HEK293T (cell line): ENCODE results near the gene PALLD.

Experiments
- CTCF ChIA-PET: fragments of 350-600 bp; formaldehyde crosslinking; extraction: SDS; loops from one replicate; lab custom pipeline; 2021; ENCODE audit warnings: antibody characterized with exemption, inconsistent platforms; lab: Yijun Ruan, JAX
- POLR2A ChIA-PET: fragments of 350-600 bp; formaldehyde crosslinking; extraction: SDS; loops from one replicate; lab custom pipeline; 2020; ENCODE audit warnings: antibody characterized with exemption, inconsistent platforms; lab: Yijun Ruan, JAX
- DNase-seq: peaks from one replicate; pipeline ENCODE4 v3.0.0; 2012; ENCODE audit warnings: mixed read lengths; ENCODE audit errors: extremely low spot score
- ARNT ChIP-seq: fragments of 450-650 bp; IDR thresholded peaks from 2 replicates; pipeline ENCODE4 v1.6.1; 2017; ENCODE audit warnings: mild to moderate bottlenecking
- BHLHE40 ChIP-seq: fragments of 450-650 bp; IDR thresholded peaks from 2 replicates; pipeline ENCODE4 v1.6.1; 2016; ENCODE audit warnings: mild to moderate bottlenecking, moderate library complexity, borderline replicate concordance
- CTBP1 ChIP-seq: fragments of 450-650 bp; IDR thresholded peaks from 2 replicates; pipeline ENCODE4 v1.6.1; 2016; ENCODE audit warnings: borderline replicate concordance
- ELF4 ChIP-seq: fragments of 450-650 bp; IDR thresholded peaks from 2 replicates; pipeline ENCODE4 v1.6.1; 2017; ENCODE audit warnings: antibody characterized with exemption
- FOXA1 ChIP-seq: fragments of 450-650 bp; IDR thresholded peaks from 2 replicates; pipeline ENCODE4 v1.6.1; 2016; ENCODE audit warnings: mild to moderate bottlenecking
- FOXK2 ChIP-seq: fragments of 450-650 bp; IDR thresholded peaks from 2 replicates; pipeline ENCODE4 v1.6.1; 2016; ENCODE audit warnings: mild to moderate bottlenecking
- FOXM1 ChIP-seq: fragments of 450-650 bp; IDR thresholded peaks from 2 replicates; pipeline ENCODE4 v1.6.1; 2017; ENCODE audit warnings: mild to moderate bottlenecking, borderline replicate concordance
- HDGF ChIP-seq: fragments of 450-650 bp; IDR thresholded peaks from 2 replicates; pipeline ENCODE4 v1.6.1; 2017; ENCODE audit warnings: antibody characterized with exemption, borderline replicate concordance
- L3MBTL2 ChIP-seq: fragments of 450-650 bp; conservative IDR thresholded peaks from 2 replicates; pipeline ENCODE4 v1.6.1; 2016; ENCODE audit warnings: mild to moderate bottlenecking
- LEF1 ChIP-seq: fragments of 450-650 bp; IDR thresholded peaks from 2 replicates; pipeline ENCODE4 v1.6.1; 2017; ENCODE audit warnings: mild to moderate bottlenecking, borderline replicate concordance
- NFRKB ChIP-seq: fragments of 450-650 bp; IDR thresholded peaks from 2 replicates; pipeline ENCODE4 v1.6.1; 2016; ENCODE audit warnings: mild to moderate bottlenecking, moderate library complexity
- SP1 ChIP-seq: fragments of 450-650 bp; IDR thresholded peaks from 2 replicates; pipeline ENCODE4 v1.6.1; 2017
- SUZ12 ChIP-seq: fragments of 450-650 bp; IDR thresholded peaks from 2 replicates; pipeline ENCODE4 v1.6.1; 2016; ENCODE audit warnings: mild to moderate bottlenecking
- TARDBP ChIP-seq: fragments of 450-650 bp; IDR thresholded peaks from 2 replicates; pipeline ENCODE4 v1.6.1; 2016
- ZNF384 ChIP-seq: fragments of 450-650 bp; IDR thresholded peaks from 2 replicates; pipeline ENCODE4 v1.6.1; 2016
- TF ChIP-seq, protein P1 (sequence below): fragments of 450-650 bp; IDR thresholded peaks from 2 replicates; pipeline ENCODE4 v1.6.1; 2016

Gene PALLD

DNA sequence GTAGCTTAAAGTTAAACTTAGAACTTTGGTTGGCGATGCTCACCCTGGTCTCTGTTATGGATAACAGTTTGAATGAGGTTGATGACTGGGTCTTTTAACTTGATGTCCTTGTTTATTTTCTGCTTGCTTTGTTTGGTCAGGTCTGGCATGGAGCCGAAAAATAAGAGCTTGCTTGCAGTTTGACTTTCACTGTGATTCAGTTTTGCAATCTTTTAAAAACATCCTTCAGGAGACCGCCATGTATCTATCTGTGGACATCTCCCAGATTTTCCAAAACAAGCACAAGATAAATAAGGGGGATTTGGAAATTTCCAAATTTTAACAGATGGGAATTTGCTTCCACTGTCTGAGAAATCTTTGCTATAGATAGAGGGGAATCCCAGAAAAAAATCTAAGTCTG lies 246.7 kb downstream of the PALLD start:
- POLR2A ChIA-PET = no interaction called here
- TF ChIP-seq ARNT (no peak), SUZ12 (no peak), LEF1 (no peak), HDGF (no peak), FOXM1 (no peak), TARDBP (no peak), FOXA1 (no peak)
- TF ChIP-seq, protein P1, sequence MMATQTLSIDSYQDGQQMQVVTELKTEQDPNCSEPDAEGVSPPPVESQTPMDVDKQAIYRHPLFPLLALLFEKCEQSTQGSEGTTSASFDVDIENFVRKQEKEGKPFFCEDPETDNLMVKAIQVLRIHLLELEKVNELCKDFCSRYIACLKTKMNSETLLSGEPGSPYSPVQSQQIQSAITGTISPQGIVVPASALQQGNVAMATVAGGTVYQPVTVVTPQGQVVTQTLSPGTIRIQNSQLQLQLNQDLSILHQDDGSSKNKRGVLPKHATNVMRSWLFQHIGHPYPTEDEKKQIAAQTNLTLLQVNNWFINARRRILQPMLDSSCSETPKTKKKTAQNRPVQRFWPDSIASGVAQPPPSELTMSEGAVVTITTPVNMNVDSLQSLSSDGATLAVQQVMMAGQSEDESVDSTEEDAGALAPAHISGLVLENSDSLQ = no peak
- CTCF ChIA-PET = interaction anchor here (0.6 kb wide), 1 partner anchor 369 kb away, joined by 3 read pairs; no protein-coding TSS in a partner anchor
- DNase-seq = no peak

DNA sequence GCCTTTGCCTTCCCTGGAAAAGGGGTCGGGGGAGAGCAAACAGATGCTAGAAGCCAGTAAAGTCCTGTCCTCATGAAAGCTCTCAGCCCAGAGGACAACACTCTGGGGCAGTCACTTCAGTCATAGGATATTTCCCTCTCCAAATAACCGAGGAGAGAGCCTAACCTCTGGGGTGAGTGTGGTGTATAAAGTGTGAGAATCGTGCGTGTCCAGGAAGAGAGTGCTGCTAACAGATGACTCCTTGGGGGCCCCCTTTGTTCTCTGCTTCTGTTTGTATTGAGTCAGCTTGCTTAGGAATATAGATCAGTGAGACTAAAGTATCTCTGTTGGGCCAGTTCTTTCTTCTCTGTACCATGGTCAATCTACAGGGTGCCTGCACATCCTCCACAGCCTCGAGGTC lies 247.2 kb downstream of the PALLD start:
- CTCF ChIA-PET = interaction anchor here (0.6 kb wide), 1 partner anchor 368 kb away, joined by 3 read pairs; no protein-coding TSS in a partner anchor
- TF ChIP-seq ARNT = no peak
- TF ChIP-seq FOXK2 = no peak
- TF ChIP-seq TARDBP = no peak
- no peak for TF ChIP-seq L3MBTL2
- no peak for TF ChIP-seq LEF1
- TF ChIP-seq ELF4 = no peak
- TF ChIP-seq FOXA1 = no peak
- TF ChIP-seq, protein P1 = no peak
- TF ChIP-seq SP1 = no peak
- no peak for TF ChIP-seq ZNF384
- no peak for TF ChIP-seq SUZ12
- POLR2A ChIA-PET = no interaction called here
- DNase-seq = no peak

DNA sequence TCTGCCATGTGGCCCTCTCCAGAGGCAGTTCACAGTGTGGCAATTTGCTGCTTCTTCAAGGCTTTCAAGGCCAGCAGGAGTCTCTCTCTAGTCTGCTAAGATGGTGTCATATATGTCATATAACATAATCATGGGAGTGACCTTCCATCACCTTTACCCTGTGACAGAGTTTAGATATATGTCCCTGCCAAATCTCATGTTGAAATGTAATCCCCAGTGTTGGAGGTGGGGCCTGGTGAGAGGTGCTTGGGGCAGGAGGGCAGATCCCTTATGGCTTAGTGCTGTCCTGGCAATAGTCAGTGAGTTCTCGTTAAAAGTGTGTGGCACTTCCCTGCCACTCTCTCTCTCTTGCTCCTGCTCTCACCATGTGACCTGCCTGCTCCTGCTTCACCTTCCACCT lies 252.0 kb downstream of the PALLD start:
- DNase-seq = no peak
- TF ChIP-seq CTBP1 = no peak
- TF ChIP-seq L3MBTL2 = no peak
- TF ChIP-seq FOXA1 = no peak
- no peak for TF ChIP-seq HDGF
- TF ChIP-seq BHLHE40 = no peak
- TF ChIP-seq, protein P1 = no peak
- TF ChIP-seq FOXK2 = no peak
- TF ChIP-seq LEF1 = no peak
- no peak for TF ChIP-seq SP1
- no peak for TF ChIP-seq NFRKB
- TF ChIP-seq SUZ12 = no peak
- no peak for TF ChIP-seq ELF4
- TF ChIP-seq ZNF384 = no peak
- no peak for TF ChIP-seq TARDBP
- ChIA-PET CTCF (no interaction called here), POLR2A (no interaction called here)

DNA sequence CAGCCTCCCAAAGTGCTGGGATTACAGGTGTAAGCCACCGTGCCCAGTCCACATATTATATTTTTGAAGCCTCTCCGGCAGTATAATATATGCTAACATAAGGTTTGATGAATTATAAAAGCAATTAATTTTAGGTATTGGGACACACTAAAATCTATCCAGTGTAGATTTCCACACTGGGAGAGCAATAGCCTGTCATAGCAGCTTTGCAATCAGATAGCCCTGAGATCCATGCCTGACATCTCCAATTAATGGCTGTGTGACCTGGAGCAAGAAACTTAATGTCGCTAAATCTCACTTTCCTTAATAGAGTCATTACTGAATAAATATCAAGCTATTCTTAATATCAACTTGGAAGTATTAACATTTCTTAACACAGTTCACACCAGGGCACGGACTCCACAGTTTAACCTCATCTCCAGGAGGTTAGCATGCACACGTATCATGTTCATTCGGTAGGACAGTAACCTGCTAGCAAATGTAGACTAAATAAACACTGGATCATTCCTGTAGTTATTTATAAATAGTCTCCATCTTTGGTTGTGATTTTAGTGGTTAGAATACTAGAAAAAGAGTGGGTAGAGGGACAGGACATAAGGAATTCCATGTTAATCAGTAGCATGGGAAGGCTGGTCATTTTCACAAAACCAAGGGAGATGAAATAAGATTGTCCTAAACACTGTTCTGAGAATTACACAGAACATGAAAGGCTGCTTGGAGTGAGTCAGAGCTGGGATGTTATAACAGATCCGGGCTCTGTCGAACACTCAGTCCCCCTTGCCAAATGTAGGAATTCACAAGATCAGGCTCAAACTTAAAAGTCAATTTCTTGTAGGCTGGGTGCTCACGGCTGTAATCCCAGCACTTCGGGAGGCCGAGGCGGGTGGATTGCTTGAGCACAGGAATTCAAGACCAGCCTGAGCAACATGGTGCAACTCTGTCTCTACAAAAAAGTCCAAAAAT lies 254.7 kb downstream of the PALLD start:
- no peak for DNase-seq
- CTCF ChIA-PET = no interaction called here
- POLR2A ChIA-PET = no interaction called here
- TF ChIP-seq FOXA1 = no peak
- no peak for TF ChIP-seq ARNT
- TF ChIP-seq ELF4 = no peak
- no peak for TF ChIP-seq CTBP1
- no peak for TF ChIP-seq ZNF384
- no peak for TF ChIP-seq L3MBTL2
- TF ChIP-seq, protein P1 = no peak
- no peak for TF ChIP-seq SUZ12
- TF ChIP-seq FOXK2 = no peak
- no peak for TF ChIP-seq HDGF
- no peak for TF ChIP-seq TARDBP

DNA sequence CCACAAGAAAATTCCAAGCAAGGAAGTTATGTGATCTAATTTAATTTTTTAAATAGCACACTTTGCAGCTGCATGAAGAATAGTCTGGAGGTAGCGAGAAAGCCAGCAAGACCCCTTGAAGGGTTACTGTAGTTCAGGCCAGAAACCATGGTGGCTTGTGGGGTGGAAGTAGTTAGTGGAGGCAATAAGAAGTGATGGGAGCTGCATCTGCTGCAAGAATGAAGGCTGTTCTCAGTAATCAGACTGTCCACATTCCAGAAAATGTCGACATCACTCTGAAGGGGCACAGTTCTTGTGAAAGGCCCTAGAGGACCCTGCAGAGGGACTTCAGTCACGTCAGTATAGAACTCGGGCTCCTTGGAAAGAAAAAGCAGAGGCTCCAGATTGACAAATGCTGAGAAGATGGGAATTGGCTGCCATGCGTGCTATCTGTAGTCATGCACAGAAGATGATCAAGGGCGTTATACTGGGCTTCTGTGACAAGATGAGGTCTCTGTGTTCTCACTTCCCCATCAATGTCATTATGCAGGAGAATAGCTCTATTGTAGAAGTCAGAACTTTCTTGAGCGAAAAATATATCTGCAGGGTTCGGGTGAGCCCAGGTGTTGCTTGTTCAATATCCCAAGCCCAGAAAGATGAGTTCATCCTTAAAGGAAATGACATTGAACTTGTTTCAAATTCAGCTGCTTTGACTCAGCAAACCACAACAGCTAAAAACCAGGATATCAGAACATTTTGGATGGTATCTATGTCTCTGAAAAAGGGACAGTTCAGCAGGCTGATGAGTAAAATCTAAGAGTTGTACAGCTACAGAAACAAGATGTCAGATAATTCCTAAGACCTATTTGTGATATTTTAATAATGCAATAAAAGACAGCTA lies 259.0 kb downstream of the PALLD start:
- ChIA-PET CTCF (no interaction called here), POLR2A (no interaction called here)
- DNase-seq = no peak
- no peak for TF ChIP-seq ELF4
- no peak for TF ChIP-seq L3MBTL2
- no peak for TF ChIP-seq SP1
- TF ChIP-seq FOXA1 = no peak
- TF ChIP-seq LEF1 = no peak
- TF ChIP-seq, protein P1 = no peak
- no peak for TF ChIP-seq FOXK2
- TF ChIP-seq NFRKB = no peak
- TF ChIP-seq ZNF384 = no peak
- no peak for TF ChIP-seq BHLHE40
- no peak for TF ChIP-seq TARDBP
